HG03159 (cell line): ENCODE data around the gene GPRC5B.

Experiments
- ATAC-seq: cut with Tn5 transposase; IDR thresholded peaks from one replicate; pipeline ENCODE4 v1.9.1; 2021; ENCODE audit warnings: mild to moderate bottlenecking, moderate library complexity; ENCODE audit not compliant: unreplicated experiment

The GPRC5B gene

GRCh38 chr16:19884611-19885450, at the start of gene GPRC5B:
Gene GPRC5B, minus strand, starts transcription at chr16:19884848. Its CDS starts 12,003 bp downstream, at chr16:19872845.
- ATAC-seq, result no peak

DNA sequence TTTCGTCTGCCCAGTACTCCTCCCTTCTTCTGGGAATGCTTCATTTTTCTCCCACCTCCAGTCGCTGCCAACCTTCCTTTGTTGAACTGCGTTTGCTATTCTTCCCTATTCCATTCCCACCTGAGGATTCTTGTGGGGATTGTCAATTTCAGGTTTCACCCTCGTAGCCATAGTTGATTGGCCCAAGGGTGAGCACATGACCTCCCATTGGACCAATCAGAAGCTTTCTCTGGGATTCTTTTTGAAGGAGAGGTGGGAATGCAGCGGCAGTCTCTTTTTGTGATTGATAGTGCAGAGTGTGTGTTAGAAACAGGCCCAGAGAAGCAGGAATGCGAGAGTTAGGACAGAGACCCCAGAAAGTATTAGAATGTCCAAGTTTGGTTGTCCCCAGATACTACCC, 49.1 kb upstream of the GPRC5B start:
- no peak for ATAC-seq

GRCh38 chr16:19929062-19929511, 44.4 kb upstream of the GPRC5B start:
- no peak for ATAC-seq

DNA sequence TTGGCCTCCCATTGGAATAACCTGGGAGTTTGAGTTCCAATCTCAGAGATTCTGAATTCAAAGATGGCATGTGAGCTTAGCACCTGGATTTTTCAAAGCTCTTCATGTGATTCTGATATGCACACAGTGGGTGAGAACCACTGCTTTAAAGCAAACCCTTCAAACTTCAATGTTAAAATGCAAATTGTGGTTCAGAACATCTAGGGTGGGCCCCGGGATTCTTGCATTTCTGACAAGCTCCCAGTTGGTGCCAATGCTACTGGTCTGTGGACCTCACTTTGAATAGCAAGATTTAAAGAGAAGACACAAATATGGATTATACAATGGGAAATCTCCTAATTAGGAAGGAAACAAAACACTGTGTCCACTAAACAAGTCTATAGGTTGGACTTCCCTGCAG, 43.8 kb upstream of the GPRC5B start:
- no peak for ATAC-seq

GRCh38 chr16:19926449-19927390, 42.1 kb upstream of the GPRC5B start:
- ATAC-seq, result no peak

GRCh38 chr16:19923396-19923795, 38.7 kb upstream of the GPRC5B start:
- no peak for ATAC-seq

DNA sequence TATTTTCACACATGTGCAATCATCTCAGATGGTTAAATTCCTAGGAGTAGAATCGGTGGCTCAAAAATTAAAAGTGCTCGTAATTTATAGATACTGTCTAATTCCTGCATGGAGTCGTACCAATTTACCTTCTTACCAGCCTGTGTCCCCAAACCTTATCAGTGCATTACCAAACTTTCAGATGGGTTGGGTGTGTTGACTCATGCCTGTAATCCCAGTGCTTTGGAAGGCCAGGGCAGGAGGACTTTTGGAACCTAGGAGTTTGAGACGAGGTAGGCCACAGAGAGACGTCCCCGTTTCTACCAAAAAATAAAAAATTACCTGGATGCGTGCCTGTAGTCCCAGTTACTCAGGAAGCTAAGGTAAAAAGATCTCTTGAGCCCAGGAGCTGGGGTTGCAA, 34.5 kb upstream of the GPRC5B start:
- ATAC-seq, result no peak

DNA sequence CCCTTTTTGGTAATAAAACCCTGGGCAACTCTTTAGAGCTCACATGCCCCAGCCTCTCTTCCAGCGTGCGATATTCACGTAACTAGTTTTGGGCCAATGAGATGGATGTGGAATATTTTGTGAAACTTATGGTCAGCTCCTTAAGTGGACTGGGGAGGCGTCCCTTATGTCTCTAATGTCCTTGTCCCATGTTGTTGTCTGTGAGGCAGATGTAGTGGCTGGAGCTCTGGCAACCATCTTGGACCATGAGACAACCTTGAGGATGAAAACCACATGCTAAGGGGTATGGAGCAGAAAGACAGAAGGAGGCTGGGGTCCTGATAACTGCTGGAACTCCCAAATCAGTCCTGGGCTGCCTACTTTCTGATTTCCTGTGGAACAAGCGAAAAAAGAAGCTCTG, 31.4 kb upstream of the GPRC5B start:
- ATAC-seq, result no peak

DNA sequence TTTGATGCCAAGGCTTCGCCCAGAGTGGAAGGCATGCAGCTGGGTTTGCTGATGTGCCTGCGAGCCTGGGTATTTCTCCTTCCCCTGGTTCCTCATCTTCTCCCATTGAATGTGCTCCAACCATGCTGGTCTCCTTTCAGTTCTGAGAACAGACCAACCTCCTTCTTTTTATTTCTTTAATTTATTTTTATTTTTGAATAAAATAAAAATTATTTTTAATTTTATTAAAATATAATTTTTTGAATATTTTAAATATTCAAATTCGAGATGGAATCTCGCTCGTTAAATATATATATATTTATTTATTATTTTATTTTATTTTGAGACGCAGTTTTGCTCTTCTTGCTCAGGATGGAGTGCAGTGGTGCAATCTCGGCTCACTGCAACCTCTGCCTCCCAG, 30.2 kb upstream of the GPRC5B start:
- ATAC-seq, result no peak

- no peak for ATAC-seq
Observed at GRCh38 chr16:19913340-19913645, 28.6 kb upstream of the GPRC5B start.

GRCh38 chr16:19912455-19913339, 28.0 kb upstream of the GPRC5B start:
- ATAC-seq, result no peak

DNA sequence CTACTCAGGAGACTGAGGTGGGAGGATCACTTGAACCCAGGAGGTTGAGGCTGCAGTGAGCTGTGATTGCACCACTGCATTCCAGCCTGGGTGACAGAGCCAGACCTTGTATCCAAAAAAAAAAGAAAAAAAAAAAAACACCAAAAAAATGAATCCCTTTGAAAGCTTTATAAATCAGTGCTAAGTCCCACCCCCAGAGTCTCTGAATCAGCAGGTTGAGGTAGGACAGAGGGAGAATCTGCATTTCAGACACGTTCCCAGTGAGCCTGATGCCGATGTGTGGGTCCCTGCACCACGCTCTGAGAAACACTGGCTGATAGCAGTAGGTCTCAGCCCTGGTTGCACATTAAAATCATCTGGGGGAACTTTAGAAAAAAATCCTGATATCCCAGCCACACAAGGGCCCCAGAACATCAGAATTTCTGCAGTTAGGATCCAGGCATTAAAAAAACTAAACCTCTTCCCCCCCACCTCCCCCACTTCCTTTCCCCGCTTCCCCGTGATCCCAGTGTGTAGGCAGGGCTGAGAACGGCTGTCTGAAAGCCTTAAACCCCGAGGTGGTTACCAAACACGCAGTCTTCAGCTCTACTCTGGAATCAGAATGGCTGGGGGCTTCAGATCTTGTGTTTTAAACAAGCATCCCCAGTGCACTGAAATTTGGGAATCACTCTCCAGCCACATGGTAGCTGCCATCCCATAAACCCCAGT, 27.3 kb upstream of the GPRC5B start:
- ATAC-seq, result no peak

DNA sequence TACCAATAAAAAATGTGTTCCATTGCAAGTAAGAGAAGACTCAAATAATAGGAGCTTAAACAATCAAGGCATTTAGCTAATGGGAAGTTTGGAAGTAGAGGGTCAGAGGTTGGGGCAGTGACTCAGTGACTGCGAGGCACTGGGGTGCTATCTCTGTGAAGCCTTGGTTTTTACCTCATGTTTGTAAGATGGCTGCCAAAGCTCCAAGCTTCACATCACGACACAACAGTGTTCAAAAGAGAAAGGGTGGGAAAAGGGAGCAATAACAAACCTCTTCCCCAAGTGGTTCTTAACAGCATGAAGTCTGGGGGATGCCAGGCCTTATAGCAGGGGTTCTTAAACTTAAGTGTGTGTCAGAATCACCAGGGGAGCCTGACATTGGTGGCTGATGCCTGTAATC, 26.6 kb upstream of the GPRC5B start:
- no peak for ATAC-seq

GRCh38 chr16:19909750-19910322, 25.2 kb upstream of the GPRC5B start:
- no peak for ATAC-seq

DNA sequence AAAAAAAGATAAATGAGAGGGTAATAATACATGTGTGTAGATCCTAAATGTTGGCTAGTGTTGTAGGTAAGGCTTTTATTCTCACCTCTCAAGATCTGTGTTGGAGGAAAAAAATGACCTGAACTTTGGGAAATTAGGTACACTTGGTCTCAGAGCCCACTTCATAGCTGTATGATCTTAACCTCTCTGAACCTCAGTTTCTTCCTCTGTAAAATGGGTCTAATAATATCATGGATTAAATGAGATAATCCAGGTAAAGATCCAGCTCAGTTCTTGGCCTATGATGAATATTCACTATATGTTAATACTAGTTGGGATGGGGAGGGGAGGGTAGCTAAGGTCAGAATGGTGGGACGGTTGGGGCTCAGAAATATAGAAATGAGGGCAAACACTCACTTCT, 24.3 kb upstream of the GPRC5B start:
- ATAC-seq, result no peak

GRCh38 chr16:19907161-19907992, 22.7 kb upstream of the GPRC5B start:
- peak; percentile 91 for ATAC-seq

GRCh38 chr16:19901164-19901563, 16.5 kb upstream of the GPRC5B start:
- ATAC-seq, result no peak

GRCh38 chr16:19899605-19899955, 14.9 kb upstream of the GPRC5B start:
- no peak for ATAC-seq

- no peak for ATAC-seq
Observed at GRCh38 chr16:19898924-19899604, 14.4 kb upstream of the GPRC5B start.
